Tibial nerve (tissue), 4 donors: Measurements from ENCODE around the gene NUF2. TPM values are rescaled to one million over a fixed set of nuclear protein-coding genes. Genes with fewer than 3 reads are reported as not detected.
"Not testable (repeated sequence)": the region's sequence is repeated elsewhere in the genome, so short reads cannot be mapped to it uniquely, and the experiment has no call there.

ENCODE experiments used
- DNase-seq, 2 donors: peaks; one replicate each; pipeline ENCODE4 v3.0.0-alpha.2; 2019; ENCODE audit warnings: low spot score in 2 of 2
- H3K27ac ChIP-seq, 4 donors: fragments of 200-600 bp; sonication (generic) in 3 of 4; one replicate each; pipeline ENCODE4 v1.5.1; 2017 to 2019; ENCODE audit warnings: mild to moderate bottlenecking in 1 of 4
- H3K27me3 ChIP-seq, 2 donors: fragments of 200-600 bp; sonication (generic) in 1 of 2; one replicate each; pipeline versions ENCODE4 v1.5.1 to v1.6.0; 2017 to 2019
- H3K36me3 ChIP-seq, 3 donors: fragments of 200-600 bp; sonication (generic); one replicate each; pipeline ENCODE4 v1.5.1; 2018 to 2019
- H3K4me1 ChIP-seq, 4 donors: fragments of 200-600 bp; sonication (generic) in 3 of 4; one replicate each; pipeline ENCODE4 v1.5.1; 2017 to 2019
- H3K4me3 ChIP-seq, 4 donors: fragments of 200-600 bp; sonication (generic) in 3 of 4; one replicate each; pipeline ENCODE4 v1.5.1; 2017 to 2019; ENCODE audit warnings: mild to moderate bottlenecking in 1 of 4, moderate library complexity in 1 of 4
- H3K9me3 ChIP-seq, 4 donors: fragments of 200-600 bp; sonication (generic) in 3 of 4; one replicate each; pipeline ENCODE4 v1.5.1; 2017 to 2019
- CTCF ChIP-seq, 5 experiments: fragments of 200-600 bp in 3 of 5; fragments of 450-650 bp in 2 of 5; sonication (generic) in 3 of 5; IDR thresholded peaks; one replicate each; pipeline ENCODE4 v1.5.1; 2016 to 2019; ENCODE audit warnings: antibody characterized with exemption in 5 of 5, mild to moderate bottlenecking in 3 of 5, moderate library complexity in 2 of 5
- EP300 ChIP-seq, 2 donors: sonication (generic); formaldehyde crosslinking; IDR thresholded peaks; one replicate each; pipeline ENCODE4 v1.6.1; 2017; ENCODE audit warnings: antibody characterized with exemption in 2 of 2, mild to moderate bottlenecking in 1 of 2
- POLR2A ChIP-seq, 2 donors: fragments of 450-650 bp; IDR thresholded peaks; one replicate each; pipeline ENCODE4 v1.6.1; 2017; ENCODE audit warnings: antibody characterized with exemption in 2 of 2, mild to moderate bottlenecking in 2 of 2, moderate library complexity in 2 of 2
- WGBS, 2 donors: methylation state at CpG; one replicate each; pipeline ENCODE4 v1.1.5; 2018; 5-methylcytosine and 5-hydroxymethylcytosine counted together
- total RNA-seq, 4 donors: library from RNA; depleted of rRNA; stranded (reverse); fragments of >200 nt; gene quantifications; one replicate each; pipeline ENCODE4 v1.1.0, GENCODE V29; 2016

Gene NUF2
- total RNA-seq, 4 donors from 2014 or later = 2.0 to 2.1 TPM; not detected in 2

DNA sequence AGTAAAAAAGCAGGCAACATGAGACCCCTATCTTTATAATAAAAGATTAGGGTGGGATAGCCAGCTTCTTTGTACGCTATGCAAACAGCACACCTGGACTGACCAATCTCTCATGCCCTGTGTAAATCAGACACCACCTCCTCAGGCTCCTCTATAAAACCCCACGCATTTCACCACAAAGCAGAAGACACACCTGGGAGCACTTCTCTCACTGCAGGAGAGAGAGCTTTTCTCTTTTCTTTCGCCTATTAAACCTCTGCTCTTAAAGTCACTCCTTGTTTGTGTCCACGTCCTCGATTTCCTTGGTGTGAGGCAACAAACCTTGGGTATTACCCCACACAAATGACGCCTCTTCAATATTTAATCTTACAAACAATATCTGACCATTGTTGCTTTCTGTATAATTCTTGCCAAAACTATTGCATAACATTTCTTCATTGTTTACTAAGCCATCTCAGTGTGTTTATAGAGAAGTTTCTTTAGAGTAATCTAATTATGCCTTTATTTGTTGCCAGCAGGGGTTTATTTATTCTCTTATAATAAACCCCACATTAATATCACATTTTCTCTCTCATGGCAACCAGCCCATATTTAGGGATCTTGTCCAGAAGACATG is 31.6 kb upstream of the NUF2 start:
- WGBS, 2 donors = 69 to 78% methylated on average over 6 of the region's 6 CpGs
- H3K27me3 ChIP-seq = no peaks in the 10 kb centered on the region
- TF ChIP-seq CTCF (IDR thresholded peaks at IDR 0.05) (no peak), POLR2A (IDR thresholded peaks at IDR 0.05) (no peak), EP300 (IDR thresholded peaks at IDR 0.05) (no peak)
- DNase-seq = no peak
- H3K4me3 ChIP-seq = no peak overlapping the region
- peaks cover 0 to 19% (median 0%) of the 10 kb centered on the region in 3 donors for H3K36me3 ChIP-seq
- peaks cover 0 to 6% (median 0%) of the 10 kb centered on the region in 4 donors for H3K9me3 ChIP-seq
- H3K4me1 ChIP-seq = no peaks in the 10 kb centered on the region
- no peak overlapping the region for H3K27ac ChIP-seq

DNA sequence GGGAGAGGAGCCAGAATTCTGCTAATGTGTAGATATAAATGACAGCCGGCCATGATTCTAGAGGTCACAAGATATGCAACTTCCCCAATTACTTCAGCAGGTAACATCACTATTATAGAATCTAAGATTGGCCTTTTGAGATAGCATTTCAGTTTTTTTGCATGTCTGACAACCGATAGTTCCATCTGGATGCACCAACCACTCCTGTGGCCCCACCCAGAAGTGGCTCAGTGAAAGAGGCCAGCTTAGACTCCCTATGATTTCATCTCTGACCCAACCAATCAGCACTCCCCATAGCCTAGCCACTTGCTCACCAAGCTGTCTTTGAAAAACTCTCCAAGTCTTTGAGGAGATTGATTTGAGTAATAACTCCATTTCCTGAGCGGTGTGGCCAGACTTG is 30.3 kb upstream of the NUF2 start:
- peaks cover 0 to 19% (median 0%) of the 10 kb centered on the region in 3 donors for H3K36me3 ChIP-seq
- WGBS, 2 donors = 87 to 89% methylated on average over 3 of the region's 3 CpGs
- no peak for TF ChIP-seq EP300 (IDR thresholded peaks at IDR 0.05)
- no peak for TF ChIP-seq CTCF (IDR thresholded peaks at IDR 0.05)
- no peak for TF ChIP-seq POLR2A (IDR thresholded peaks at IDR 0.05)
- no peaks in the 10 kb centered on the region for H3K4me1 ChIP-seq
- DNase-seq = no peak
- H3K27me3 ChIP-seq = no peaks in the 10 kb centered on the region
- no peak overlapping the region for H3K27ac ChIP-seq
- peaks cover 0 to 6% (median 0%) of the 10 kb centered on the region in 4 donors for H3K9me3 ChIP-seq
- no peak overlapping the region for H3K4me3 ChIP-seq

DNA sequence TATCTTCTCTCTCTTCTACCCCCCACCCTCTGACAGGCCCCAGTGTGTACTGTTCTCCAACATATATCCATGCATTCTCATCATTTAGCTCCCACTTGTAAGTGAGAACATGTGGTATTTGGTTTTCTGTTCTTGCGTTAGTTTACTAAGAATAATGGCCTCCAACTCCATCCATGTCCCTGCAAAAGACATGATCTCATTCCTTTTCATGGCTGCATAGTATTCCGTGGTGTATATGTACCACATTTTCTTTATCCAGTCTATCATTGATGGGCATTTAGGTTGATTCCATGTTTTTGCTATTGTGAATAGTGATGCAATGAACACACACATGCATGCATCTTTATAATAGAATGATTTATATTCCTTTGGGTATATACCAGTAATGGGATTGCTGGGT is 29.6 kb upstream of the NUF2 start:
- H3K36me3 ChIP-seq = peaks cover 0 to 19% (median 0%) of the 10 kb centered on the region in 3 donors

GRCh38 chr1:163293497-163293896 is 28.3 kb upstream of the NUF2 start:
- DNase-seq = not testable (repeated sequence)
- WGBS, 2 donors = 85 to 89% methylated on average over 1 of the region's 1 CpG

More for the DNA sequence above, 29.6 kb upstream of the NUF2 start:
- not testable (repeated sequence) for H3K4me3 ChIP-seq, H3K27me3 ChIP-seq, DNase-seq, H3K9me3 ChIP-seq, H3K4me1 ChIP-seq, H3K27ac ChIP-seq
- 93 to 97% methylated on average over 2 of the region's 2 CpGs for WGBS, 2 donors

GRCh38 chr1:163295949-163296348 is 25.8 kb upstream of the NUF2 start:
- Histone ChIP-seq H3K4me1 (no peaks in the 10 kb centered on the region), H3K4me3 (no peak overlapping the region), H3K36me3 (peaks cover 0 to 35% (median 0%) of the 10 kb centered on the region in 3 donors), H3K9me3 (peaks cover 0 to 6% (median 0%) of the 10 kb centered on the region in 4 donors), H3K27me3 (no peaks in the 10 kb centered on the region), H3K27ac (no peak overlapping the region)
- TF ChIP-seq POLR2A (IDR thresholded peaks at IDR 0.05) = no peak
- no peak for TF ChIP-seq EP300 (IDR thresholded peaks at IDR 0.05)
- no peak for TF ChIP-seq CTCF (IDR thresholded peaks at IDR 0.05)
- WGBS, 2 donors = 91 to 93% methylated on average over 2 of the region's 2 CpGs
- no peak for DNase-seq

More at GRCh38 chr1:163293497-163293896, 28.3 kb upstream of the NUF2 start:
- not testable (repeated sequence) for H3K4me1 ChIP-seq, H3K4me3 ChIP-seq, H3K27me3 ChIP-seq, H3K27ac ChIP-seq, H3K9me3 ChIP-seq
- peaks cover 0 to 19% (median 0%) of the 10 kb centered on the region in 3 donors for H3K36me3 ChIP-seq

DNA sequence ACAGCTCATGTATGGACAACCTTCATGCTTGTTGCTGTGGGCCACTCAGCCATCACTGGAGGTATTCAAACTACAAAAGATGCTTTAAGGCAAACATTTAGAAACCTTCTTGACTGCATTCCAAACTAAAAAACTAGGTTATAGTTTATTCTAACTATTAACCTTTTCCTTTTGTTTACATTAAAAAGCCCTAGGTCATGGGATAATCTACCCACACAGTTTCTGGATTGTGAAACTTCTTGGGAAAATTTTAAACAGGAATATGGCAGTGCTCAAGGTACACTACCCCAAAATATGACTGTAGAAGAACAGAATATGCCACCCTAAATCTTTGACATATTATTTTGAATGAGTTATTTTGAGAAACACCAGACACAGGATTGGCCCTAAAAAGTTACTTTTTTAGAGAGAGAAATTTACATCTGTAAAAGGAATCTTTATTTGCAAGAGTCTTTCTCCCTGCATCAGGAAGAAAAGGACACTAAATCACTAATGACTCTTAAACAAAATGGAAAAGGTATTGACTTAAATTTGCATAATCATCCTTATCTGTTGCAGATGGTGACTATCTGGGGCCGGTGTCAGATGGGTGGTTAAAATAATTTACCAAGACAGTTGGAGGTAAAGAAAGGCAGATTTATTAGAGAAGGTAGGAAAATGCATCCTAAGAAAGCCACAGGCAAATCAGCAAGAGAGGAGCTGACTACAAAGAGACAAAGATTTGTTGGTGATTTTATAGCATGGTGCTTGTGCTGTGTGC is 25.1 kb upstream of the NUF2 start:
- peaks cover 0 to 6% (median 0%) of the 10 kb centered on the region in 4 donors for H3K9me3 ChIP-seq
- H3K27ac ChIP-seq = no peak overlapping the region
- peaks cover 0 to 35% (median 0%) of the 10 kb centered on the region in 3 donors for H3K36me3 ChIP-seq
- TF ChIP-seq POLR2A (IDR thresholded peaks at IDR 0.05) (no peak), EP300 (IDR thresholded peaks at IDR 0.05) (no peak), CTCF (IDR thresholded peaks at IDR 0.05) (no peak)
- no peaks in the 10 kb centered on the region for H3K27me3 ChIP-seq
- no peaks in the 10 kb centered on the region for H3K4me1 ChIP-seq
- 39 to 41% methylated on average over 1 of the region's 1 CpG for WGBS, 2 donors
- no peak overlapping the region for H3K4me3 ChIP-seq
- DNase-seq = no peak
